Measurements from ENCODE around the gene TRAPPC2L.

The TRAPPC2L gene

GRCh38 chr16:88831838-88832237, 25.1 kb upstream of the TRAPPC2L start:
- CTCF ChIA-PET: no interaction called here
- TF ChIP-seq, protein P1, sequence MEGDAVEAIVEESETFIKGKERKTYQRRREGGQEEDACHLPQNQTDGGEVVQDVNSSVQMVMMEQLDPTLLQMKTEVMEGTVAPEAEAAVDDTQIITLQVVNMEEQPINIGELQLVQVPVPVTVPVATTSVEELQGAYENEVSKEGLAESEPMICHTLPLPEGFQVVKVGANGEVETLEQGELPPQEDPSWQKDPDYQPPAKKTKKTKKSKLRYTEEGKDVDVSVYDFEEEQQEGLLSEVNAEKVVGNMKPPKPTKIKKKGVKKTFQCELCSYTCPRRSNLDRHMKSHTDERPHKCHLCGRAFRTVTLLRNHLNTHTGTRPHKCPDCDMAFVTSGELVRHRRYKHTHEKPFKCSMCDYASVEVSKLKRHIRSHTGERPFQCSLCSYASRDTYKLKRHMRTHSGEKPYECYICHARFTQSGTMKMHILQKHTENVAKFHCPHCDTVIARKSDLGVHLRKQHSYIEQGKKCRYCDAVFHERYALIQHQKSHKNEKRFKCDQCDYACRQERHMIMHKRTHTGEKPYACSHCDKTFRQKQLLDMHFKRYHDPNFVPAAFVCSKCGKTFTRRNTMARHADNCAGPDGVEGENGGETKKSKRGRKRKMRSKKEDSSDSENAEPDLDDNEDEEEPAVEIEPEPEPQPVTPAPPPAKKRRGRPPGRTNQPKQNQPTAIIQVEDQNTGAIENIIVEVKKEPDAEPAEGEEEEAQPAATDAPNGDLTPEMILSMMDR (IDR thresholded peaks at IDR 0.05; ENCODE audit: control extremely low read depth, extremely low read depth, low read depth, missing control alignments): no peak

GRCh38 chr16:88833086-88833485, 23.8 kb upstream of the TRAPPC2L start:
- POLR2A ChIA-PET: interaction anchor here (0.7 kb wide), 1 partner anchor 24 kb away, joined by 3 read pairs; no protein-coding TSS in a partner anchor
- no peak for DNase-seq (ENCODE audit: extremely low spot score)
- CTCF ChIA-PET: no interaction called here
- TF ChIP-seq, protein P1 (IDR thresholded peaks at IDR 0.05; ENCODE audit: control extremely low read depth, extremely low read depth, low read depth, missing control alignments): no peak

More at GRCh38 chr16:88831838-88832237, 25.1 kb upstream of the TRAPPC2L start:
- no peak for DNase-seq (ENCODE audit: extremely low spot score)
- POLR2A ChIA-PET: no interaction called here

DNA sequence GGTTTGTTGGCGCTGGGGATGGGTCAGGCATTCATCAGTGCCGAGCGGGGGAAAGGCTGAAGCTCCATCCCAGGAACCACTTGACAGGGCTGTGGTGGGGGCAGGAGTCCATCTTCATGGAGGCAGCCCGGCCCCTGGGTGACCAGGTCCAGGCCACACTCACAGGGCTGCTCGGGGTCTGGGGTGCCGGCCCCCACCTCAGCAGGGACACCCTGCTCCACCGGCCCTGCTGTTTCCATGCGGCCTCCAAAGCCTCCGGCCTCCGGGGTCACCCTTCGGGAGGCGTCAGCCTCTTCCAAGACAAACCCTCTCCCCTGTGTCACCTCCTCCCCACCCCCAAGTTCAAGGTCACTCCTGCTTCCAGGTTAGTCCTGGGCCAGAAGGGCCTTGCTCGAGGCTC, 22.3 kb upstream of the TRAPPC2L start:
- CTCF ChIA-PET: no interaction called here
- TF ChIP-seq, protein P1 (IDR thresholded peaks at IDR 0.05; ENCODE audit: control extremely low read depth, extremely low read depth, low read depth, missing control alignments): no peak
- DNase-seq (ENCODE audit: extremely low spot score): no peak
- POLR2A ChIA-PET: no interaction called here

DNA sequence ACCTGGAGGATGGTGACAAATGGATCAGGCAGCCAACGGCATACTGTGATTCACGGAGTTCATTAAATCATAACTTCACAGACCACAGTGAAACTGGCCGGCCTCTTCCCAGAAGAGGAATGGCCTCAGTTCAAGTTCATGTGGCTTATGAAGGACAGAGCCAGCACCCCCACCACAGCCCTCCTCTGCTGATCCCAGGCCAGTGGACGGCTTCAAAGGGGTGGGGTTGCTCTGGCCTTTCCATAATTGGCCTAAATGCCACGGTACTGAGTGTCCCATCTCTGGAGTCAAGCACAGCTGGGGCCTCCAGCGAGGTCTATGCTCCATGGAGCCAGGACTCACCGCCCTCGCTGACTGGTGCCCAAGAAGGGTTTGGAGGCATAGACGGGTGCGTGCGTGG, 21.5 kb upstream of the TRAPPC2L start:
- CTCF ChIA-PET: no interaction called here
- DNase-seq (ENCODE audit: extremely low spot score): no peak
- TF ChIP-seq, protein P1 (IDR thresholded peaks at IDR 0.05; ENCODE audit: control extremely low read depth, extremely low read depth, low read depth, missing control alignments): no peak
- POLR2A ChIA-PET: no interaction called here

GRCh38 chr16:88835818-88836217, 21.1 kb upstream of the TRAPPC2L start:
- ChIA-PET POLR2A (no interaction called here), CTCF (no interaction called here)
- TF ChIP-seq, protein P1 (IDR thresholded peaks at IDR 0.05; ENCODE audit: control extremely low read depth, extremely low read depth, low read depth, missing control alignments): no peak
- DNase-seq (ENCODE audit: extremely low spot score): no peak

GRCh38 chr16:88836791-88837190, 20.1 kb upstream of the TRAPPC2L start:
- no peak for DNase-seq (ENCODE audit: extremely low spot score)
- CTCF ChIA-PET: interaction anchor here (0.5 kb wide), 1 partner anchor 545 kb away, joined by 3 read pairs; no protein-coding TSS in a partner anchor

More at GRCh38 chr16:88836791-88837190, 20.1 kb upstream of the TRAPPC2L start:
- POLR2A ChIA-PET: no interaction called here
- TF ChIP-seq, protein P1 (IDR thresholded peaks at IDR 0.05; ENCODE audit: control extremely low read depth, extremely low read depth, low read depth, missing control alignments): no peak

Data from GM10248 (cell line).